M059J (cell line): ENCODE data around the gene TGIF1. TPM values are rescaled to one million over a fixed set of nuclear protein-coding genes. Genes with fewer than 3 reads are reported as not detected.
"Not testable (repeated sequence)": the region's sequence is repeated elsewhere in the genome, so short reads cannot be mapped to it uniquely, and the experiment has no call there.

Experiments used
- DNase-seq: peaks from one replicate; pipeline ENCODE4 v3.0.0-alpha.2; 2012; ENCODE audit warnings: low read depth
- total RNA-seq: library from RNA; depleted of rRNA; stranded (reverse); fragments of >200 nt; shearing (Covaris generic); gene quantifications from 2 replicates; pipeline ENCODE4 v1.2.3, GENCODE V29; 2014; rRNA removed

Gene TGIF1
- total RNA-seq, result 113 and 126 TPM in 2 replicates

- DNase-seq, result peak; percentile 86
These were observed at the start of gene TGIF1 for GRCh38 chr18:3450012-3450798. TSS of gene TGIF1 (plus strand) at chr18:3450172. CDS start at chr18:3450490, 318 bp downstream.

GRCh38 chr18:3400567-3401296 lies 49.2 kb upstream of the TGIF1 start:
- DNase-seq, result no peak

DNA sequence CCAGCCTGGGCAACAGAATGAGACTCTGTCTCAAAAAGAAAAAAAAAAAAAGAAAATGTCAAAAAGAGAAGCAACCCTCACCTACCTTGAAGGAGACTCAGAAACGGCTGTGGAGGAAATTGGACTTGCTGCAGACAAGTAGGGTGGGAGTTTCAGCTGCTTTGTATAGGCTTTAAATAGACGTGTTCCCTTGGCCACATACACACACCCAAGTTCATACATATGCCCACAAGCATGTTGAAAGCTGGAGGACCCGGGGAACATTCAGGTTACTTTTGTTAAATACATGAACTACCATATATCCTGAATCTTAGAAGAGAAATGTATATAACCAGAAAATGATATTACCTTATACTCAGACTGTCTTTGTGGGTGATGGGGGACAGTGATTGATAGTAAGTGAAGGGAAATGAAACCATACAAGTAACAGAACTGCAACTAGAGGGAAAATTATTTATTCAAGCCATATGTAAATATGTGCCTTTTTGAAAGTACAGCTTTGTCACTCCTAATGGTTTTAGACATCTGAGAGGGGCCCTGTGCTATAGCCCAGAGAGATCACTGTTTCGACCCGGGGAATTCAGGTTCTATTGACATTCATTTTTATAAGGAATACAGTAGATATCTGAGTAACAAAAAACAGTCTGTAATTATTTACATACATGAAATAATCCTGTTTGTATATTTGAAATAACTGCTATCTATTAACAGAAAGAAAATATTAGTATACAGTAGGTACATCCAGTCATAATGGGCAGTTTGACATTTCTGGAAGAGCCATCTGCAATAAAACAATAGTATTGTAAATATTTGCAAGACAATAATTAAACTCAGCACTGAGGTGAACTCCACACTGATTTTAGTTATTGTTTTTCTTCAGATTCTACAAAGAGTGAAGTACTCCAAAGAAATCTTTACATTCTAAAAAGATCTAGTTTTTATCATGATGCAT lies 48.0 kb upstream of the TGIF1 start:
- DNase-seq, result no peak

DNA sequence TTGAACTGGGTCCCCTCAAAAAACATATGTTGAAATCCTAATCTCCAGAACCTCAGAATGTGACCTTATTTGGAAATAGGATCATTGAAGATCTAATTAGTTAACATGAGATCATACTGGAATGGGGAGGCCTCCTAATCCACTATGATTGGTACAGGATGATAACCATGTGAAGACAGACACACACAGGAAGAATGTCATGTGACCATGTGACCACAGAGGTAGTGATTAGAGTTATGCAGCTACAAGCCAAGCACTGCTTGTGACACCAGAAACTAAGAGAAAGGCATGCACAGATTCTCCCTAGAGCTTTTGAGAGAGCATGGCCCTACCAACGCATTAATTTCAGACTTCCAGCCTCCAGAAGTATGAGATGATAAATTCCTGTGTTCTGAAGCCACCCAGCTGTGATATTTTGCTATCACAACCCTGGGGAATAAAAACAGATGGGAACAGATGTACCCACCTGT lies 47.0 kb upstream of the TGIF1 start:
- peak; percentile 52 for DNase-seq

DNA sequence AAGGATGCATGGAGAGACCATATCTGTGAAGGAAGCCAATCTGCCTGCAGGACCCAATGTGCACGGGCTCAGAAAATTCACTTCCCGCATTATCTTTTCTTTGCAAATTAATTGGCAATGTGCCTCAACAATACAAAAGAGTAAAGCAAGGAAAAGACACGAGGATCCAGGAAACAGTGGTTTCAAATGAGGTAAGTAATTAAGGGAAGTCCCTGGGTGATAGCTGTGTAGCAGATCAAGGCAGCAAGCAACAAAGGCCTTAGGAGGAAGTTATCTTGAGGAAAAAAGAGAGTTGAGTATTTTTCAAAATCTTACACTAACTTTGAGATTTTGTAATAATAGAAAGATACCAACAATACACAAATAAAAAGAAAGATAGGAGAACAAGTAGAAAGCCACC lies 44.3 kb upstream of the TGIF1 start:
- no peak for DNase-seq

DNA sequence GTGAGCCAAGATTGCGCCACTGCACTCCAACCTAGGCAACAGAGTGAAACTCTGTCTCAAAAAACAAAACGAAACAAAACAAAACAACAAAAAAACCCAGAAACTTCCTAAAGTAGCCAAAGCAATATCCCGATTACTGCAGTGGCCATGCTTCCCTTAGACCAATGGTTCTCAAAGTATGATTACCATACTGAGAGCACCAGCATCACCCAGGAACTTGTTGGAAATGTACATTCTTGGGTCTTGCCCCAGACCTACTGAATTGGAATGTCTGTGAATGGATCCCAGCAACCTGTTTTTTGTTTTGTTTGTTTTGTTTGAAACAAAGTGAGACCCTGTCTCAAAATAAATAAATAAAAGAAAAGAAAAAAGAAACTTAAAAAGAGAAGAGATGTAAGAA lies 41.9 kb upstream of the TGIF1 start:
- DNase-seq, result no peak

DNA sequence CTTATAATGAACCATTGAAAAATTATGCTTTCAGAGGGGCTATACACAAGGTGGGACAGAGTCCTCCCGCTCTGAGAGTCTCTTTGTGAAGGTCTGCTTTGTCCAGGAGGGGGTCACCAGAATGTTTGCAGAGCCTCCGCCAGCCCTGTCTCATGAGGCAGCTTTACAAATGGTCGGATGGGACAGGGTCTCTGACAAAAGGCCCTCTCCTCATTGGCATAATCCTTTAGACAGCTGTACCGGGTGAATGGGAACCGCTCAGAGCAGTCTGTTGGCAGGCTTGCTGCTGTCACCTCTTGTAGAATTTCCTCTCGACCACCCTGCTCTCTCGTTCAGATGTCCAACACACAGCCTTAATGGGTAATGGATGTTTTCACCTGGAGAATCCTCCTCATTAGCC lies 40.2 kb upstream of the TGIF1 start:
- DNase-seq, result no peak

GRCh38 chr18:3410273-3410672 lies 39.7 kb upstream of the TGIF1 start:
- no peak for DNase-seq

DNA sequence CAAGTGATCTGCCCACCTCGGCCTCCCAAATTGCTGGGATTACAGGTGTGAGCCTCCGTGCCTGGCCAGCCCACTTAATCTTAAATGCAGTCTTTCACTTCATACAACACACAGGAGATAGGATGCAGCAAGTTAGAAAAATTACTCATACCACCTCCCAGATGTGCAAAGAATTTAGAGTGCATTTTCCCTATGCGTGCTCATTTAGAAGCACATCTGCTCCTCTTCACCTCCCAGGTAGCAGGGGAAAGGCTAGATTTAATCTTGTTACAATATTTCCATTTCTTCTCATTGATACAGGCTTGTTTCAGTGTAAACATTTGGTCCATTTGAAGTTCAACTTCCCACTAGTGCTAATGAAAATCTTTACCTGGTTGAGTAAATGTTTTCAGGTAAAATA lies 39.1 kb upstream of the TGIF1 start:
- not testable (repeated sequence) for DNase-seq

- DNase-seq, result no peak
These were observed 38.6 kb upstream of the TGIF1 start for GRCh38 chr18:3411327-3411726.

GRCh38 chr18:3411854-3412268 lies 38.1 kb upstream of the TGIF1 start:
- DNase-seq, result no peak

DNA sequence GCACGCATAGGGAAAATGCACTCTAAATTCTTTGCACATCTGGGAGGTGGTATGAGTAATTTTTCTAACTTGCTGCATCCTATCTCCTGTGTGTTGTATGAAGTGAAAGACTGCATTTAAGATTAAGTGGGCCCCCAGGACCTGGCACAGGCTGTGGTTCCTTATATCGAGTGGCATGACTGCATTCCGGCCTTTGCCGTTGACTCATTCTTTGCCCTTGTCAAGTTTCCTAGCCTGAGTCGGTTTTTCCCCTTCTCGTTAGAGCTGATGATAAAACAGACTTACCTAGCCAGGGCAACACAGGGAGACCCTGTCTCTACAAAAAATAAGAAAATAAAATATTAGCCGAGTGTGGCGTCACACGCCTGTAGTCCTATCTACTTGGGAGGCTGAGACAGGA lies 37.4 kb upstream of the TGIF1 start:
- DNase-seq, result peak; percentile 76

- no peak for DNase-seq
These were observed 34.9 kb upstream of the TGIF1 start for GRCh38 chr18:3415110-3415509.

DNA sequence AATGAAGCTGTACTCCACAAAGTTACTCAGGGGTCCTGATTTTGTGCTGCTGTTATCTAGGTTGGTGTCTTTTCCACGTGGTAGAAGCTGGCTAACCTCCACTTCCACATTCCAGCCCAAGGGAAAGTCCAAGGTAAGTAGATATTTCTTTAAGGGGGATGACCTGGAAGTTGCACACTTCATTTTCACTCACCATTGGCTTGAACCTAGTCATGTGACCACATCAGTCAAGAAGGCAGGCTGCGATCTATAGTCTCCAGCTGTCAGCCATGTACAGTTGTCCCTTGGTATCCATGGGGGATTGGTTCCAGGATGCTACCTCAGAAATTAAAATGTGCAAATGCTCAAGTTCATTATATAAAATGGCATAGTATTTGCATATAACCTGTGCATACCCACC lies 31.9 kb upstream of the TGIF1 start:
- no peak for DNase-seq

DNA sequence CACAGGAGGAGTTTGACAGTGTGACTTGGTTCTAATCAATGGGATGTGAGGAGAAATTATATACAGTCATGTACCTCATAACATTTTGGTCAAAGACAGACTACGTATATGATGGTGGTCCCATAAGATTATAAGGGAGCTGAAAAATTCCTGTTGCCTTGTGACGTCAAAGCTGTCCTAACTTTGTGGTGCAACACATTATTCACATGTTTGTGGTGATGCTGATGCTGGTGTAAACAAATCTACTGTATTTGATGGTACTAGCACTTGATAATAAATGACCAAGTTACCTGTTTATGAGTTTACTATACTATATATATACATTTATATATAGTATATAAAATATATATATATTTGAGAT lies 29.1 kb upstream of the TGIF1 start:
- no peak for DNase-seq

GRCh38 chr18:3422905-3423304 lies 27.1 kb upstream of the TGIF1 start:
- no peak for DNase-seq

DNA sequence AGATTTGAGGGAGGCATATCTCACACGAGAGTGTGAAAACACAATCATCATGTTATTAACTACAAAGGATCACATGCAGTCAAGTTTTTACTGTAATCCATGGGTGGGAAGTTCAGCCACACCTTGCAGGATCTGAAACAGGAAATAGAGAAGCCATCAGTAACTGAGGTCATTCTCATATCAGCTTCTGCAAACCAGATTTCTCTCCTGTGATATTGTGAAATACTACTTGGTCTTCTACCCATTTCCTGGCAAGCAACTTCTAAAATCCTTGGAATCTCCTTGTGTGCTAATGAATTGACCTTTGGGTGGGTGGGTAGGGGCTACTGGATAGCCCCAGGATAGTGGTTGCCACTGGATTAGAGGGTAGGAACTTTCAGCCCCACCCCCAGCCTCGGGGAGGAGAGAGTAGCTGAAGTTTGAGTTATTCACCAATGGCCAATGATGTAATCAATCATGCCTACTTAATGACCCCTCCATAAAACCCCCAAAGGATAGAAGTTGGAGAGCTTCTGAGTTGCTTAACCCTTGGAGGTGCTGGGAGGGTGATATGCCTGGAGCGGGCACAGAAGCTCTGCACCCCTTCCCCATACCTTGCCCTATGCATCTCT lies 25.6 kb upstream of the TGIF1 start:
- DNase-seq, result no peak

DNA sequence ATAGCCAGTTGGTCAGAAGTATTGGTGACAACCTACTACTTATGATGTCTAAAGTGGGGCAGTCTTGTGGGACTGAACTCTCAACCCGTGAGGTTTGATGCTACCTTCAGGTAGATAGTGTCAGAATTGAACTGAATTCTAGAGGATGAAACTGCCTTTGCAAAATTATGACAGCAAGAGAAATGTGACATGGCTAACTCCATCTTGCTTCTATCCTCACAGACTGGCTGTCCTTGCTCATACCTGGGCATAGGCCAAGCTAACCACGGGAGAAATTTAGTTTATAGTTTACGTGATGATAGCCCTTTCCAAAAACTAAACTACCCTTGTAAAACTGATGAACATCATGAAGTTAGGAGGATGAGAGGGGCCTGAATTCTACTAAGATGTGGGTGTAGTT lies 24.9 kb upstream of the TGIF1 start:
- no peak for DNase-seq

- no peak for DNase-seq
These were observed 24.5 kb upstream of the TGIF1 start for GRCh38 chr18:3425446-3425845.

- no peak for DNase-seq
These were observed 23.9 kb upstream of the TGIF1 start for GRCh38 chr18:3426074-3426473.

GRCh38 chr18:3427944-3428343 lies 22.0 kb upstream of the TGIF1 start:
- DNase-seq, result no peak

DNA sequence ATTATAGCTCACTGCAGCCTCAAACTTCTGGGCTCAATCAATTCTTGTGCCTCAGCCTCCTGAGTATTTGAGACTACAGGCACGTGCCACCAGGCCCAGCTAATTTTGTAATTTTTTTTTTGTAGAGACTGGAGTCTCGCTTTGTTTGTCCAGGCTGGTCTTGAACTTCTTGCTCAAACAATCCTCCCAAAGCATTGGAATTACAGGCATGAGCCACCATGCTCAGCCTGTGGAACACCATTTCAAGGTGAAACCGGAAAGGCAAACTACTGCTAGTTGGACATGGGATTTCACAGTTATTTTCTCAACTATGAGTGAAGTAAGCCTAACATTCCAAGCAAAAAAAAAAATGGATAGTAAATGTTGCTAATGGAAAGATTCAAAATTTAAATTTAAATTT lies 20.9 kb upstream of the TGIF1 start:
- DNase-seq, result no peak
